Activated T-cell treated with anti-CD3 and anti-CD28 coated beads for 48 hours (primary cell): ENCODE data around the gene LIPN.
"Not testable (repeated sequence)": the region's sequence is repeated elsewhere in the genome, so short reads cannot be mapped to it uniquely, and the experiment has no call there.

Experiments used
- DNase-seq: peaks from one replicate; pipeline ENCODE4 v3.0.0-alpha.2; 2020; ENCODE audit warnings: low read depth

Gene LIPN

GRCh38 chr10:88759366-88760101 is at the start of gene LIPN:
LIPN (plus strand) TSS chr10:88760020; CDS start chr10:88761406, 1,386 bp downstream.
- DNase-seq, result no peak

GRCh38 chr10:88715517-88715916 is 44.3 kb upstream of the LIPN start:
- no peak for DNase-seq

- no peak for DNase-seq
Observed at GRCh38 chr10:88721392-88721791, 38.4 kb upstream of the LIPN start.

- DNase-seq, result no peak
Observed at GRCh38 chr10:88725798-88726197, 34.0 kb upstream of the LIPN start.

GRCh38 chr10:88728107-88728763 is 31.6 kb upstream of the LIPN start:
- peak; percentile 62 for DNase-seq

DNA sequence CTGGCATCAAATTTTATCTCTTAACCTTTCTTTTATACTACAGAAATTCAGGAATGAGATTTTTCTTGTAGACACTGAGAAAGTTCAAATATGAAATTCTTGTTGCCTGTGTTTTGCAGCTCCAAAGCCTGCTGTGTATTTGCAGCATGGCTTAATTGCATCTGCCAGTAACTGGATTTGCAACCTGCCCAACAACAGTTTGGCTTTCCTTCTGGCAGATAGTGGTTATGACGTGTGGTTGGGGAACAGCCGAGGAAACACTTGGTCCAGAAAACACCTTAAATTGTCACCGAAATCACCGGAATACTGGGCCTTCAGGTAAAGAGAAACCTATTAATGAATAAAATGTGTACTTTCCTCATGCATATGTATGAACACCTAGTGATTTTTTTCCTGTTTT is 29.0 kb upstream of the LIPN start:
- DNase-seq, result no peak

GRCh38 chr10:88731296-88731695 is 28.5 kb upstream of the LIPN start:
- no peak for DNase-seq

- DNase-seq, result no peak
Observed at GRCh38 chr10:88733215-88733614, 26.6 kb upstream of the LIPN start.

DNA sequence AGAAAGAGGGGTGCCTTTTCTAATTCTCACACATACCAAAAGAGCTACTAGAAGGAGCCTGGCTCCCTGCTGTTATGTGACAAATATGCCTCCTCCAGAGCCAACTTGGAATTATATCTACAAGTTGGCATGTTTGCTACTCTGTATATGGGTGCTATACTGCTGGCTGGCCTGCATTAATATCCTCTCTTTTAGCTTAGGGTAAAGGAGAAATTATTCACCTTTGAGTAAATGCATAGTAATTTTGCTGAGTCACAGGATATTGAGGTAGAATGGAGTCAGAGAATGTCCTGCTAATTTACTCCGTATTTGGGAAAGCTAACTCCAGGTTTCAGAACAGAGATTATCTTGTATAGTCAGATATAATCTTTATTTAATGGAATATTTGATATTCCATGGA is 24.2 kb upstream of the LIPN start:
- DNase-seq, result no peak

GRCh38 chr10:88741921-88742320 is 17.9 kb upstream of the LIPN start:
- not testable (repeated sequence) for DNase-seq

GRCh38 chr10:88742448-88742847 is 17.4 kb upstream of the LIPN start:
- DNase-seq, result no peak

- no peak for DNase-seq
Observed at GRCh38 chr10:88744002-88744401, 15.8 kb upstream of the LIPN start.

DNA sequence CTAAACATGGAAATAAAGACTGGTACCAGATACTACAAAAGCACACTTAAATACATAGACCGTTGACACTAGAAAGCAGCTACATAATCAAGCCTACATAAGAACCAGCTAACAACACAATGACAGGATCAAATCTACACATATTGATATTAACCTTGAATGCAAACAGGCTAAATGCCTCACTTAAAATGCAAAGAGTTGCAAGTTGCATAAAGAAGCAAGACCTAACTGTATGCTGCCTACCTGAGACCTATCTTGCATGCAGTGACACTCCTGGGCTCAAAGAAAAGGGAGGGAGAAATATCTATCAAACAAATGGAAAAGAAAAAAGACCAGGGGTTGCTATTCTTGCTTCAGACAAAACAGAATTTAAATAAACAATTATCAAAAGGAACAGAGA is 14.2 kb upstream of the LIPN start:
- no peak for DNase-seq

- no peak for DNase-seq
Observed at GRCh38 chr10:88754287-88754686, 5.5 kb upstream of the LIPN start.

DNA sequence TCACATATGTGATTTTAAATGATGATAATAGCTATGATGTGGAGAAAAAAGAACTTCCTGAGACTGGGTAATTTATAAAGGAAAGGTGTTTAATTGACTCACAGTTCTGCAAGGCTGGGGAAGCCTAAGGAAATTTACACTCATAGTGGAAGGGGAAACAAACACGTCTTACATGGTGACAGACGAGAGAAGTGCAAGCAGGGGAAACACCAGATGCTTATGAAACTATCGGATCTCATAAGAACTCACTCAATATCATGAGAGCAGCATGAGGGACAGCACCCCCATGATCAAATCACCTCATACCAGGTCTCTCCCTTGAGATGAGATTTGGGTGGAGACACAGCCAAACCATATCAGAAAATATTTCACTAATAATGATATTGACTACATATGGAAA is 4.1 kb upstream of the LIPN start:
- no peak for DNase-seq

GRCh38 chr10:88756660-88757059 is 3.2 kb upstream of the LIPN start:
- no peak for DNase-seq

- DNase-seq, result no peak
Observed at GRCh38 chr10:88762906-88763305, 3.1 kb downstream of the LIPN start.

DNA sequence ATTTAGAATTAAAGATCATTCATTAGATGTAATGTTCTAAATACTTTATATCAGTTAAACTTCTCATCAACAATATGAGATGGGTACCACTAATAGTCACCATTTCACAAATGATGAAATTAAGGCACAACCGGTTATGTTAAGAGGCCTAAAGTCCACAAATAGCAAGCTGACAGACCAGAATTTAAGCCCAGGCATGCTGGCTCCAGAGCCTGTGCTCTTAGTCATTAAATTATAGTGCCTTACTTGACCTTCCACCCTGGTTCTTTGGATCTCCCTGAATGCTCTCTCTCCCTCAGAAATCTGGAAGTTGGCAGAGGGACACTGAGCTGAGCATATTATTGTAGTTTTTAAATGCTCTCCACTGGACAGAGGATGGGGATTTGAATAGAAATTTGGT is 3.6 kb downstream of the LIPN start:
- no peak for DNase-seq

DNA sequence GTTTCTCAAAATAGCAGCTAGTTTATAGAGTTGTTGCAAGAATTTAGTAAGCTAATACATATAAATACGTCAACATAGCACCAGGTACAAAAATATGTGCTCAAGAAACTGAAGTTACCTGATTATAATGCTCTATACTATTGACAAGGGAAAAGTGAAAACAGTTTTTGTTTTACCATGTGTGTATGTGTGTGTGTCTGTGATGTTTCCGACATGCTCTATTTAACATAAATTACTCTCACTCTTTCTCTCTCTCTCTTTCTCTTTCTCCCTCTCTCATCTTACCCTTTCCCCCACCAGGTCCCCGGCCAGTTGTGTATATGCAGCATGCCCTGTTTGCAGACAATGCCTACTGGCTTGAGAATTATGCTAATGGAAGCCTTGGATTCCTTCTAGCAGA is 4.3 kb downstream of the LIPN start:
- DNase-seq, result no peak

DNA sequence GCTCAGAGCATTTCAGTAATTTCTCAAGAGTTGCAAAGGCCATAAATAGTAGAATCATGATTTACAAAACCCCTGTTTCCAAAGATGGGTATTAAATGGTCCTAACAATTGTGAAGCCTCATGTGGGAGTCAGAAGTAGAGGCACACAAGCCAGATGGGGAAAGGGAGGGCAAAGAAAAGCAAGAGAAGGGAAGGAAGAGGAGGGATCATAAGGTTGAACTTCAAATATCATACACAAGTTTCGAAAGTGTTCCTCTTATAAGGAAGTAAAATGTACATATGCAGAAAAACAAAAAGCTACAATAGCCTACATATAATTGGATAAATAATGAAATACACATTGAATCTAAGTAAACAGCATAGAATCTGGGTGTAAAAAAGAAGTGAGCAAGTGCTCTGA is 6.0 kb downstream of the LIPN start:
- no peak for DNase-seq

- no peak for DNase-seq
Observed at GRCh38 chr10:88769384-88769783, 9.6 kb downstream of the LIPN start.

- no peak for DNase-seq
Observed at GRCh38 chr10:88781206-88781605, 21.4 kb downstream of the LIPN start.

DNA sequence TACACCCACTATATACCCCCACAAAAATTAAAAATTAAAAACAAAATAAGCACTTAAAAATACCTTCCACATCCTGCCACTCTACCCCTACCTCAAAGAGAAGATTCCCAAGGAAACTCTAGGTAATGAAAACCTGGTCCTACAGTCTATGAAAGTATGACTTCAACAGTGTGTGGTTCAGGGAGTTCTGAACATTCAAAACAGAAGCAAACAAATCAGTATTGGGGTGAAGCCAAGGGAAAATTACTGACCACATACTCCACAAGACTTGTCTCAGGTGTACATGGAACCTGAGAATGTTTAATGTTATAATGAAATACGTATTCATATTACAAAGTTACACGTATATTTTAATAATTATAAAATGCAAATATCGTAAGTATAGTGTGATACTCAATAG is 22.4 kb downstream of the LIPN start:
- DNase-seq, result no peak

GRCh38 chr10:88783724-88784123 is 23.9 kb downstream of the LIPN start:
- no peak for DNase-seq
